NB4 (cell line): ENCODE measurements around the gene ZKSCAN2.

Experiments
- TF ChIP-seq, protein P1 (sequence below): IDR thresholded peaks from one replicate; pipeline ENCODE4 v1.5.1; 2012; ENCODE audit warnings: low read depth, low read length
- TF ChIP-seq, protein P2 (sequence below): IDR thresholded peaks from 2 replicates; pipeline ENCODE4 v1.6.1; 2011; ENCODE audit warnings: low read depth, low read length

DNA sequence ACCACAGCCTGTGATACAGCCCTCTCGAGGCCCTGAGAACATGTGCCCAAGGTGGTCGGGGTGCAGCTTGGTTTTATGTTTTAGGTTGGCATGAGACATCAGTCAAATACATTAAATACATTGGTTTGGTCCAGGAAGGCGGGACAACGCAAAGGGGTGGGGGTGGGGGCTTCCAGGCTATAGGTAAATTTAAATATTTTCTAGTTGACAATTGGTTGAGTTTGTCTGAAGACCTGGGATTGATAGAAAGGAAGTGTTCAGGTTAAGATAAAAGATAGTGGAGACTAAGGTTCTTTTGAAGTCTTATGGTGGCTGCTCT lies 1.2 kb upstream of the ZKSCAN2 start:
- TF ChIP-seq, protein P1, sequence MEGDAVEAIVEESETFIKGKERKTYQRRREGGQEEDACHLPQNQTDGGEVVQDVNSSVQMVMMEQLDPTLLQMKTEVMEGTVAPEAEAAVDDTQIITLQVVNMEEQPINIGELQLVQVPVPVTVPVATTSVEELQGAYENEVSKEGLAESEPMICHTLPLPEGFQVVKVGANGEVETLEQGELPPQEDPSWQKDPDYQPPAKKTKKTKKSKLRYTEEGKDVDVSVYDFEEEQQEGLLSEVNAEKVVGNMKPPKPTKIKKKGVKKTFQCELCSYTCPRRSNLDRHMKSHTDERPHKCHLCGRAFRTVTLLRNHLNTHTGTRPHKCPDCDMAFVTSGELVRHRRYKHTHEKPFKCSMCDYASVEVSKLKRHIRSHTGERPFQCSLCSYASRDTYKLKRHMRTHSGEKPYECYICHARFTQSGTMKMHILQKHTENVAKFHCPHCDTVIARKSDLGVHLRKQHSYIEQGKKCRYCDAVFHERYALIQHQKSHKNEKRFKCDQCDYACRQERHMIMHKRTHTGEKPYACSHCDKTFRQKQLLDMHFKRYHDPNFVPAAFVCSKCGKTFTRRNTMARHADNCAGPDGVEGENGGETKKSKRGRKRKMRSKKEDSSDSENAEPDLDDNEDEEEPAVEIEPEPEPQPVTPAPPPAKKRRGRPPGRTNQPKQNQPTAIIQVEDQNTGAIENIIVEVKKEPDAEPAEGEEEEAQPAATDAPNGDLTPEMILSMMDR = no peak
- TF ChIP-seq, protein P2, sequence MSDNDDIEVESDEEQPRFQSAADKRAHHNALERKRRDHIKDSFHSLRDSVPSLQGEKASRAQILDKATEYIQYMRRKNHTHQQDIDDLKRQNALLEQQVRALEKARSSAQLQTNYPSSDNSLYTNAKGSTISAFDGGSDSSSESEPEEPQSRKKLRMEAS = no peak
